Left ventricle myocardium inferior (tissue), 1 donor: Measurements from ENCODE around the gene ARHGAP33. TPM values are rescaled to one million over a fixed set of nuclear protein-coding genes. Genes with fewer than 3 reads are reported as not detected.

Source experiments
- DNase-seq: peaks from one replicate; pipeline ENCODE4 v3.0.0-alpha.2; 2020
- H3K27ac ChIP-seq: fragments of 200-600 bp; replicated peaks from 2 replicates; pipeline ENCODE4 v1.8.0; 2021
- H3K27me3 ChIP-seq: fragments of 200-600 bp; 2 replicates; pipeline ENCODE4 v1.8.0; 2021; ENCODE audit warnings: low read depth
- H3K36me3 ChIP-seq: fragments of 200-600 bp; 2 replicates; pipeline ENCODE4 v1.8.0; 2021
- H3K4me1 ChIP-seq: fragments of 200-600 bp; 2 replicates; pipeline ENCODE4 v1.8.0; 2021
- H3K4me3 ChIP-seq: fragments of 200-600 bp; 2 replicates; pipeline ENCODE4 v1.8.0; 2021; ENCODE audit warnings: mild to moderate bottlenecking, moderate library complexity
- H3K9me3 ChIP-seq: fragments of 200-600 bp; replicated peaks from 2 replicates; pipeline ENCODE4 v1.8.0; 2021
- CTCF ChIP-seq: fragments of 200-600 bp; IDR thresholded peaks from 2 replicates; pipeline ENCODE4 v1.8.0; 2021; ENCODE audit warnings: antibody characterized with exemption, mild to moderate bottlenecking, borderline replicate concordance
- intact Hi-C: fragments of 100-400 bp; cut with micrococcal nuclease; formaldehyde crosslinking; loops from one replicate; pipeline ENCODE4 v1.11.0; 2022
- total RNA-seq: library from RNA; stranded (reverse); fragmentation: NEBNext Ultra II Directional; extraction: Animal tissue kit (Norgen Biotek cat#: 25700); gene quantifications from one replicate; pipeline ENCODE4 v1.2.1, GENCODE V29; 2021
- donor health status: DM: no; HTN: yes; CAD: no; lungs with severe emphysema.

ARHGAP33 gene
- total RNA-seq, 1 donor from 2014 or later = 3.8 TPM

GRCh38 chr19:35801828-35802227 is 26.5 kb downstream of the ARHGAP33 start:
- no peak for TF ChIP-seq CTCF
- peaks cover 91% of the 10 kb centered on the region for H3K27me3 ChIP-seq
- no peaks in the 10 kb centered on the region for H3K9me3 ChIP-seq
- H3K4me1 ChIP-seq = no peaks in the 10 kb centered on the region
- DNase-seq = no peak
- intact Hi-C loops = no loop called here
- no peak overlapping the region for H3K4me3 ChIP-seq
- H3K36me3 ChIP-seq = no peaks in the 10 kb centered on the region
- no peak overlapping the region for H3K27ac ChIP-seq

GRCh38 chr19:35805526-35806102 is 30.2 kb downstream of the ARHGAP33 start:
- Histone ChIP-seq H3K4me1 (no peaks in the 10 kb centered on the region), H3K36me3 (no peaks in the 10 kb centered on the region), H3K4me3 (no peak overlapping the region), H3K27ac (no peak overlapping the region), H3K27me3 (peaks cover 84% of the 10 kb centered on the region), H3K9me3 (no peaks in the 10 kb centered on the region)
- intact Hi-C loops = no loop called here
- TF ChIP-seq CTCF = no peak
- no peak for DNase-seq

- TF ChIP-seq CTCF = no peak
- intact Hi-C loops = no loop called here
Measured at GRCh38 chr19:35806597-35806996, 31.2 kb downstream of the ARHGAP33 start.

GRCh38 chr19:35807633-35808032 is 32.3 kb downstream of the ARHGAP33 start:
- no peak overlapping the region for H3K27ac ChIP-seq
- H3K27me3 ChIP-seq = peaks cover 85% of the 10 kb centered on the region
- intact Hi-C loops = no loop called here
- no peaks in the 10 kb centered on the region for H3K4me1 ChIP-seq
- no peak overlapping the region for H3K4me3 ChIP-seq
- H3K36me3 ChIP-seq = no peaks in the 10 kb centered on the region
- no peak for DNase-seq
- no peaks in the 10 kb centered on the region for H3K9me3 ChIP-seq
- TF ChIP-seq CTCF = no peak

More at GRCh38 chr19:35806597-35806996, 31.2 kb downstream of the ARHGAP33 start:
- H3K4me3 ChIP-seq = no peak overlapping the region
- H3K27me3 ChIP-seq = peaks cover 85% of the 10 kb centered on the region
- DNase-seq = no peak
- no peak overlapping the region for H3K27ac ChIP-seq
- no peaks in the 10 kb centered on the region for H3K36me3 ChIP-seq
- H3K9me3 ChIP-seq = no peaks in the 10 kb centered on the region
- no peaks in the 10 kb centered on the region for H3K4me1 ChIP-seq

GRCh38 chr19:35811317-35812219 is 36.2 kb downstream of the ARHGAP33 start:
- no peak for TF ChIP-seq CTCF
- no peak overlapping the region for H3K4me3 ChIP-seq
- intact Hi-C loops = no loop called here

More at GRCh38 chr19:35811317-35812219, 36.2 kb downstream of the ARHGAP33 start:
- no peaks in the 10 kb centered on the region for H3K9me3 ChIP-seq
- H3K27ac ChIP-seq = no peak overlapping the region
- no peak for DNase-seq
- H3K4me1 ChIP-seq = no peaks in the 10 kb centered on the region
- H3K27me3 ChIP-seq = peaks cover 81% of the 10 kb centered on the region
- H3K36me3 ChIP-seq = no peaks in the 10 kb centered on the region
